Amygdala (tissue), 56 donors: ENCODE measurements around the gene CPNE5.
A peak's percentile ranks its signal among the peaks of the same experiment; 100 is the strongest.

Source experiments
- DNase-seq, 56 donors: peaks; one replicate each; lab custom pipeline; 2025; lab: John Stamatoyannopoulos, UW

CPNE5 gene

GRCh38 chr6:36797055-36797454 is 42.2 kb downstream of the CPNE5 start:
- DNase-seq = no peak

- no peak for DNase-seq
These were observed 44.6 kb downstream of the CPNE5 start for GRCh38 chr6:36794713-36795065.

DNA sequence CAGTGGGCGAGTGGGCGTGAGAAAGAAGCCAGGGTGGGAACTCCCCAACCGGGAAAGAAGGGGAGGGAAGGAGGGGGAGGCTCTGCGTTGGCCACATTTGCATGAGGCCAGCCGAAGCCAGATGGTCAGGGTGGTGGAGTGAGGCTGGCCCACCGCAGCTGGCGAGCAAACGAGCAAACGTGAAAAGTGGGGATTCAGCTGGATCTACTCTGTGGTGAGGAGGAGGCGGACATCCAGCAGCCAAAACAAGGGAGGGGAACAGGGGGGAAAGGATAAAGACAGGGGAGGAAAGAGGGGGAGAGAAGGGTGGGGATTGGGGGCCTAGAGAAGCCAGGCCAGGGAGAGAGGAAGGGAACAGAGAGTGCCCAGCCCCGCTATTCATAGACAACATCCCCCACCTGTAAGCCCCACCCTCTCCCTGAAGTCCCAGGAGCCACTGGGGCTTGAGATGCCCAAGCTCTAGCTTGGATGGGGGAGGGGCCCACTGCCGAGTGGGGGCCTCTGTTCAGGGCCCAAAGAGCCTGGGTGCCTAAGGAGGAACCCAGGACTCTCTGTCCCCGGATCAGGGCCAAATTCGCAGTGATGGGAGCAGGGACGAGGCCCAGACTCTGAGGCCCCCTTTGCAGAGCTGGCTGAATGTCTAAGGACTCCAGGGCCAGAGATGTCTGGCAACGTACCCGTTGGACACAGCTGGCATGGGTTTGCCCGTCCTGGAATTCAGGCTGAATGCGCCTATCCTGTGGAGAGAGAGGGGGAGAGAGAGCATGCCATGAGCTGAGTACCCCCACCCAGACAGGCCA is 45.1 kb downstream of the CPNE5 start:
- DNase-seq = peak in 31 of 56 donors; percentile 9 to 62 (median 36)

DNA sequence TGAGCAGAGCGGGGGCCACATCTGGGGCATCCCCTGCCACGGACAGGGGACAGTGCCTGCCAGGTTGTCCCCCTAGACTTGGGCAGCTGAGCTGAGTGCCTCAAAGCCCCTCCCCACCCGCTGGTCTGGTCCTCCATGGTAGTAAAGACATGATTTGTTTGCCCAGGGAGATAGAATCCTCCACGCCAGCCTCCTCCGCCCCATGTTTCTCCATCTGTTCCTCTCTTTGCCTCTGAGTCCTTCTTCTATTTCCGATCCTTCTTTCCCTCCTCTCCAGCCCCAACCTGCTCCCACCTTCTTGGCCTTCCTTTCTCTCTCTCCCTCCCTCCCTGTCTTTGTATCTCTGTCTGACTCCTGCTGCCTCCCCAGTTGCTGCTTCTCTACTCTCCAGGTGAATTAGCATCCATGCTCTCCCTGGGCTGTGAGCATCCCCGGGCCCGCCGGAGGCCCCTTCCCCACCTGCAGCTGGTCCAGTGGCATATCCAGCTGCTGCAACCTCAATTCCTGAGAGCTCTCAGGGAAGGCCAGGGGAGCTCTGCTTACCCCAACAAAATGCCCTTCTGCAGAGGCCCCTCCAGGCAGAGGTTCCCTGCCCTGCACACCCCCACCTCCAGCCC is 45.8 kb downstream of the CPNE5 start:
- DNase-seq = peak in 8 of 56 donors; percentile 9 to 46 (median 17)

- no peak for DNase-seq
These were observed 47.6 kb downstream of the CPNE5 start for GRCh38 chr6:36791521-36792135.

GRCh38 chr6:36791085-36791484 is 48.2 kb downstream of the CPNE5 start:
- no peak for DNase-seq

GRCh38 chr6:36788768-36789167 is 50.5 kb downstream of the CPNE5 start:
- peak in 16 of 56 donors; percentile 8 to 49 (median 24) for DNase-seq

GRCh38 chr6:36788186-36788585 is 51.1 kb downstream of the CPNE5 start:
- DNase-seq = no peak

DNA sequence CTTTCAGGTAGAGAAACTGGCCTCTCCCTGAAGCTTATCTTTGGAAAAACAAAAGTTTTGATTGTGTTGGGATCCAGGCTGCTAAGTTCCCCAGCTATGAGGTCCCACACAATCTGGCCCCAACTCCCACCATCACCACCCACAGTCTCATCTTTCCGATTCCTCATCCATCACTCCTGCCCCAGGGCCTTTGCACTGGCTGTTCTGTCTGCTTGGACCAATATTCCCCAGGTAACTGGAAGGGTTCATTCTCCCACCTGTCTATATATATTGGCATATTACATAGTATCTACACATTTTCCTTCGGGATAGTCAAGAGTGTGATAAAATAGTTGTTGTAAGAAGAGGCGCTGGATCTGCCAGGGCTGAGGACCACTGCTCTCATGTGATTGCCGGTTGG is 52.0 kb downstream of the CPNE5 start:
- no peak for DNase-seq

DNA sequence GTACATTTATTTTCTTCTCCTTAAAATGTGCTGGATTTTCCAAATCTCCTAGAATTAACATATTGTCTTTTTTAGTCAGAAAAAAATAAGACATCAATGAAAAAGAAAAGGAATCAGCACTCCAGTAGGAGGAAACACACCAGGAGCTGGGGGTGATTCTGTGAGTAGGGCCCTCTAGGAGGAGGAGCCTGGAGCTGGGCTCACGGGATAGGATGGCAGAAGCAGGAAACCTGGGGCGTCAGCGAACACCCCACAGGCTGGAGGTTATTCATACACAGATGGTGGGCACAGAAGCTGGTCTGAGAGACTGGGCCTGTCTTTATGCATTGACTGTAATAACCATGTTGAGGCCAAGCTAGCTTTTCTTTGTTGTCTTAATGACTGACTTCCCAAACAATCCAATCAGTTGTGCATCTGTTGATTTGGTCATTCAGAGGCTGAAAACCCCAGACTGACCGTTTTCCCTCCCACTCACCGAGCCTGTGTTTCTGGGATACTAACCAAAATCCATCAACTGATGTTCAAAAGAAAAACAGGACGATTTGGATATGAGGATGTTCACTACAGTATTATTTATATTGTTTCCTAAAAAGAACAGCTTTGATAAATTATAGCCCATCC is 53.1 kb downstream of the CPNE5 start:
- no peak for DNase-seq

- DNase-seq = no peak
These were observed 54.9 kb downstream of the CPNE5 start for GRCh38 chr6:36784376-36784636.

GRCh38 chr6:36783603-36784375 is 55.5 kb downstream of the CPNE5 start:
- DNase-seq = no peak

DNA sequence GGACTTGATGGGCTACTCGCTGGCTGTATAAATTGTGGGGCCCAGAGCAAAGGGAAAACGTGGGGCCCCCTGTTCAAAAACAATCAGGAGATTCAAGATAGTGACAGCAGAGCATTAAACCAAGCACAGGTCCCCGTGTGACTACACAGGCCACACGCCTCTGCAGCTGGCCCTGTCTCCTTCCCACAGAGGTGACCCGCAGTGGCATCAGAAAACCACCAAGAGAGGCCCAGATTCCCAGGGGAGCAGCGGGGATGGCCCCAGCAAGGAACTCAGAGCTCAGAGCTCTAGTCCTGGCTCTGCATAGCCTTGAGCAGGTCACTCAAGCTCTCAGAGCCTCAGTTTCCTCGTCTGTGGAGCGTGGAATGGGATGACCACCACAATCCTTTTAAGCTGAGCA is 57.6 kb downstream of the CPNE5 start:
- no peak for DNase-seq

- no peak for DNase-seq
These were observed 58.6 kb downstream of the CPNE5 start for GRCh38 chr6:36780442-36781177.

DNA sequence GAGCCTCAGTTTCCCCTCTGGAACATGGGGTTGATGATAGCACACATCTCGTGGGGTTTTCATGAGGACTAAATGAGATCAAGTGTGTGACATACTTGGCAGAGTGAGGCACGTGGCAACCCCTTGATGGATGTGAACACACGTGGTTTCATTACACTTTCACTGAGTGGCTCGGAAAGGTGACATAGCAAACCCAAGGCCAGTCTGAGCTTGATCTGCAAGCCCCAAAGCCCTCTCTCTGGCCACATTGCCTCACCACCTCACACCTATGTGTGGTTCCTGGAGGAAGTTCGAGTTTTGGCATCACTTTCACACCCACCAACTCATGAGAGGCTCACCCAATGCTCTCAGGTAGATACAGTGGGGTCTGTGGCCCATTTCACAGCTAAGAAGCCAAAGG is 60.0 kb downstream of the CPNE5 start:
- DNase-seq = no peak

DNA sequence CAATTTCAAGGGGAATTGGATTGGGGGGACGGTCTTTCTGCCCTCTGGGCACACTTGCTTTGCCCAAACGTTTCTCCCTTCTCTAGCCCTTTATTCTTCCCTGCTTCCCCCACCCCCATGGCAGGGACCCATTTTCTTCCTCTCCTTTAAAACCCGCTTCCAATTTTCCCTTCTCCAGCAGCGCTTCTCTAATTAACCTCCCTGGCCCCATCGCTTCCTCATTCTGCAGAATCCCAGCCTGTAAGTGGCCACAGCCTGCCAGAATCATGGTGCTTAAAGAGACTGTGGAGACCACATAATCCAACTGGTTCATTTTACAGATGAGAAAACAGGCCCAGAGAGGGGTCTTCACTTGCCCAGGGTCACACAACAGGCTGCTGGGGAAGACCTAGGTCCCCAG is 61.4 kb downstream of the CPNE5 start:
- no peak for DNase-seq

- DNase-seq = no peak
These were observed 63.1 kb downstream of the CPNE5 start for GRCh38 chr6:36776167-36776566.

- DNase-seq = no peak
These were observed 64.9 kb downstream of the CPNE5 start for GRCh38 chr6:36774331-36774730.

GRCh38 chr6:36772397-36772796 is 66.8 kb downstream of the CPNE5 start:
- no peak for DNase-seq

DNA sequence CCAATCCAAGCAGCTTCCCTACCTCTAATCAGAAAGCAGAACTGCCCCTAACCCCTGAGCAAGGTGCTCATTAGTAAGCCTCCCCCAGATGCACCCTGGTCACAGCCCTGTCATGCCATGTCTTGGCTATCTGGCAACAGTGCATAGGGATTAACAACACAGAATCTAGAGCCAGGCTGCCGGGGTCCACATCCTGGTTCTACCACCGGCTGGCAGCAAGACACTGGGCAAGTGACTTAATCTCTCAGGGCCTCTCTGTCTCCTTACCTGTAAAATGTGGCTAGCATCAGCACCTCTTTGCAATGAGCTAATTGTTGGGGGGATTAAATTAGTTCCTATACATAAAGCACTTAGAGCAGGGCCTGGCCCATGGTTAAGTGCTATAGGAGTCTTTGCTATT is 68.1 kb downstream of the CPNE5 start:
- no peak for DNase-seq
